ENCODE results near the gene GIT1. TPM values are rescaled to one million over a fixed set of nuclear protein-coding genes. Genes with fewer than 3 reads are reported as not detected.

GIT1 gene
- total and polyA plus RNA-seq, 2 of the 13 experiments (the other 11 are each of a cell fraction or from before 2014, with no cell fraction given) = 14.2 to 30.8 TPM

DNA sequence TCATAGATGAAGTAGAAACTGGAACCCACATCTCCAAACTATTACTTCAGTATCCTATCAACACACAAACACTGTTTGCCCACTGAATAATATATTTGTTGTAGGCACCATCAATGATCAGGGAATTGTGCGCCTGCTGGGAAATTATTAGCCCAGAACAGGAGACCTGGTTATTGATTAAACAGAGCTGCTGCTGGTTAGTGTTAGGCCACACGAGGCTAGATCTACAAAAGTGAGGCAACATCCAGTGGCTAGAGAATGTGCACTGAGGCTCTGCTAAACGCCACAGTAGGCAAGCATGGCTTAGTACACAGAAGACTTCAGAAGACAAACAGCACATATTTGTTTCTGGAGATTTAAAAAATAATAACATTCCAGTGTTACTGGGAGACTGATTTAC, 33.6 kb downstream of the GIT1 start (continued):
- TF ChIP-seq, protein P1, sequence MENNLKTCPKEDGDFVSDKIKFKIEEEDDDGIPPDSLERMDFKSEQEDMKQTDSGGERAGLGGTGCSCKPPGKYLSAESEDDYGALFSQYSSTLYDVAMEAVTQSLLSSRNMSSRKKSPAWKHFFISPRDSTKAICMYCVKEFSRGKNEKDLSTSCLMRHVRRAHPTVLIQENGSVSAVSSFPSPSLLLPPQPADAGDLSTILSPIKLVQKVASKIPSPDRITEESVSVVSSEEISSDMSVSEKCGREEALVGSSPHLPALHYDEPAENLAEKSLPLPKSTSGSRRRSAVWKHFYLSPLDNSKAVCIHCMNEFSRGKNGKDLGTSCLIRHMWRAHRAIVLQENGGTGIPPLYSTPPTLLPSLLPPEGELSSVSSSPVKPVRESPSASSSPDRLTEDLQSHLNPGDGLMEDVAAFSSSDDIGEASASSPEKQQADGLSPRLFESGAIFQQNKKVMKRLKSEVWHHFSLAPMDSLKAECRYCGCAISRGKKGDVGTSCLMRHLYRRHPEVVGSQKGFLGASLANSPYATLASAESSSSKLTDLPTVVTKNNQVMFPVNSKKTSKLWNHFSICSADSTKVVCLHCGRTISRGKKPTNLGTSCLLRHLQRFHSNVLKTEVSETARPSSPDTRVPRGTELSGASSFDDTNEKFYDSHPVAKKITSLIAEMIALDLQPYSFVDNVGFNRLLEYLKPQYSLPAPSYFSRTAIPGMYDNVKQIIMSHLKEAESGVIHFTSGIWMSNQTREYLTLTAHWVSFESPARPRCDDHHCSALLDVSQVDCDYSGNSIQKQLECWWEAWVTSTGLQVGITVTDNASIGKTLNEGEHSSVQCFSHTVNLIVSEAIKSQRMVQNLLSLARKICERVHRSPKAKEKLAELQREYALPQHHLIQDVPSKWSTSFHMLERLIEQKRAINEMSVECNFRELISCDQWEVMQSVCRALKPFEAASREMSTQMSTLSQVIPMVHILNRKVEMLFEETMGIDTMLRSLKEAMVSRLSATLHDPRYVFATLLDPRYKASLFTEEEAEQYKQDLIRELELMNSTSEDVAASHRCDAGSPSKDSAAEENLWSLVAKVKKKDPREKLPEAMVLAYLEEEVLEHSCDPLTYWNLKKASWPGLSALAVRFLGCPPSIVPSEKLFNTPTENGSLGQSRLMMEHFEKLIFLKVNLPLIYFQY (CRISPR knock-in tag; IDR thresholded peaks at IDR 0.05; ENCODE audit: borderline replicate concordance) = no peak
- TF ChIP-seq, protein P2, sequence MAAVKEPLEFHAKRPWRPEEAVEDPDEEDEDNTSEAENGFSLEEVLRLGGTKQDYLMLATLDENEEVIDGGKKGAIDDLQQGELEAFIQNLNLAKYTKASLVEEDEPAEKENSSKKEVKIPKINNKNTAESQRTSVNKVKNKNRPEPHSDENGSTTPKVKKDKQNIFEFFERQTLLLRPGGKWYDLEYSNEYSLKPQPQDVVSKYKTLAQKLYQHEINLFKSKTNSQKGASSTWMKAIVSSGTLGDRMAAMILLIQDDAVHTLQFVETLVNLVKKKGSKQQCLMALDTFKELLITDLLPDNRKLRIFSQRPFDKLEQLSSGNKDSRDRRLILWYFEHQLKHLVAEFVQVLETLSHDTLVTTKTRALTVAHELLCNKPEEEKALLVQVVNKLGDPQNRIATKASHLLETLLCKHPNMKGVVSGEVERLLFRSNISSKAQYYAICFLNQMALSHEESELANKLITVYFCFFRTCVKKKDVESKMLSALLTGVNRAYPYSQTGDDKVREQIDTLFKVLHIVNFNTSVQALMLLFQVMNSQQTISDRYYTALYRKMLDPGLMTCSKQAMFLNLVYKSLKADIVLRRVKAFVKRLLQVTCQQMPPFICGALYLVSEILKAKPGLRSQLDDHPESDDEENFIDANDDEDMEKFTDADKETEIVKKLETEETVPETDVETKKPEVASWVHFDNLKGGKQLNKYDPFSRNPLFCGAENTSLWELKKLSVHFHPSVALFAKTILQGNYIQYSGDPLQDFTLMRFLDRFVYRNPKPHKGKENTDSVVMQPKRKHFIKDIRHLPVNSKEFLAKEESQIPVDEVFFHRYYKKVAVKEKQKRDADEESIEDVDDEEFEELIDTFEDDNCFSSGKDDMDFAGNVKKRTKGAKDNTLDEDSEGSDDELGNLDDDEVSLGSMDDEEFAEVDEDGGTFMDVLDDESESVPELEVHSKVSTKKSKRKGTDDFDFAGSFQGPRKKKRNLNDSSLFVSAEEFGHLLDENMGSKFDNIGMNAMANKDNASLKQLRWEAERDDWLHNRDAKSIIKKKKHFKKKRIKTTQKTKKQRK (IDR thresholded peaks at IDR 0.05; ENCODE audit: low read length) = no peak
- TF ChIP-seq, protein P3, sequence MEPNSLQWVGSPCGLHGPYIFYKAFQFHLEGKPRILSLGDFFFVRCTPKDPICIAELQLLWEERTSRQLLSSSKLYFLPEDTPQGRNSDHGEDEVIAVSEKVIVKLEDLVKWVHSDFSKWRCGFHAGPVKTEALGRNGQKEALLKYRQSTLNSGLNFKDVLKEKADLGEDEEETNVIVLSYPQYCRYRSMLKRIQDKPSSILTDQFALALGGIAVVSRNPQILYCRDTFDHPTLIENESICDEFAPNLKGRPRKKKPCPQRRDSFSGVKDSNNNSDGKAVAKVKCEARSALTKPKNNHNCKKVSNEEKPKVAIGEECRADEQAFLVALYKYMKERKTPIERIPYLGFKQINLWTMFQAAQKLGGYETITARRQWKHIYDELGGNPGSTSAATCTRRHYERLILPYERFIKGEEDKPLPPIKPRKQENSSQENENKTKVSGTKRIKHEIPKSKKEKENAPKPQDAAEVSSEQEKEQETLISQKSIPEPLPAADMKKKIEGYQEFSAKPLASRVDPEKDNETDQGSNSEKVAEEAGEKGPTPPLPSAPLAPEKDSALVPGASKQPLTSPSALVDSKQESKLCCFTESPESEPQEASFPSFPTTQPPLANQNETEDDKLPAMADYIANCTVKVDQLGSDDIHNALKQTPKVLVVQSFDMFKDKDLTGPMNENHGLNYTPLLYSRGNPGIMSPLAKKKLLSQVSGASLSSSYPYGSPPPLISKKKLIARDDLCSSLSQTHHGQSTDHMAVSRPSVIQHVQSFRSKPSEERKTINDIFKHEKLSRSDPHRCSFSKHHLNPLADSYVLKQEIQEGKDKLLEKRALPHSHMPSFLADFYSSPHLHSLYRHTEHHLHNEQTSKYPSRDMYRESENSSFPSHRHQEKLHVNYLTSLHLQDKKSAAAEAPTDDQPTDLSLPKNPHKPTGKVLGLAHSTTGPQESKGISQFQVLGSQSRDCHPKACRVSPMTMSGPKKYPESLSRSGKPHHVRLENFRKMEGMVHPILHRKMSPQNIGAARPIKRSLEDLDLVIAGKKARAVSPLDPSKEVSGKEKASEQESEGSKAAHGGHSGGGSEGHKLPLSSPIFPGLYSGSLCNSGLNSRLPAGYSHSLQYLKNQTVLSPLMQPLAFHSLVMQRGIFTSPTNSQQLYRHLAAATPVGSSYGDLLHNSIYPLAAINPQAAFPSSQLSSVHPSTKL (CRISPR knock-in tag; IDR thresholded peaks at IDR 0.05) = peak; percentile 77
- TF ChIP-seq MED1 (CRISPR knock-in tag; IDR thresholded peaks at IDR 0.05) (peak; percentile 58; the same call in 1 of the 2 replicates), ZNF10 (CRISPR knock-in tag; IDR thresholded peaks at IDR 0.05; ENCODE audit: borderline replicate concordance, low read depth) (no peak), GPN1 (CRISPR knock-in tag; IDR thresholded peaks at IDR 0.05; ENCODE audit: borderline replicate concordance) (no peak), ZNF724P (CRISPR knock-in tag; IDR thresholded peaks at IDR 0.05; ENCODE audit: borderline replicate concordance) (no peak), ARNTL (CRISPR knock-in tag; IDR thresholded peaks at IDR 0.05) (peak; percentile 70; the same call in 1 of the 2 replicates), ZNF282 (IDR thresholded peaks at IDR 0.05; ENCODE audit: partially characterized antibody) (no peak), CBX2 (IDR thresholded peaks at IDR 0.05; ENCODE audit: low read depth, low read length) (no peak), CBX2 (CRISPR knock-in tag; IDR thresholded peaks at IDR 0.05; ENCODE audit: low read depth) (no peak), SMARCC2 (IDR thresholded peaks at IDR 0.05) (no peak)
- TF ChIP-seq, protein P4, sequence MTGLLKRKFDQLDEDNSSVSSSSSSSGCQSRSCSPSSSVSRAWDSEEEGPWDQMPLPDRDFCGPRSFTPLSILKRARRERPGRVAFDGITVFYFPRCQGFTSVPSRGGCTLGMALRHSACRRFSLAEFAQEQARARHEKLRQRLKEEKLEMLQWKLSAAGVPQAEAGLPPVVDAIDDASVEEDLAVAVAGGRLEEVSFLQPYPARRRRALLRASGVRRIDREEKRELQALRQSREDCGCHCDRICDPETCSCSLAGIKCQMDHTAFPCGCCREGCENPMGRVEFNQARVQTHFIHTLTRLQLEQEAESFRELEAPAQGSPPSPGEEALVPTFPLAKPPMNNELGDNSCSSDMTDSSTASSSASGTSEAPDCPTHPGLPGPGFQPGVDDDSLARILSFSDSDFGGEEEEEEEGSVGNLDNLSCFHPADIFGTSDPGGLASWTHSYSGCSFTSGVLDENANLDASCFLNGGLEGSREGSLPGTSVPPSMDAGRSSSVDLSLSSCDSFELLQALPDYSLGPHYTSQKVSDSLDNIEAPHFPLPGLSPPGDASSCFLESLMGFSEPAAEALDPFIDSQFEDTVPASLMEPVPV (CRISPR knock-in tag; IDR thresholded peaks at IDR 0.05) = no peak
- TF ChIP-seq, protein P5, sequence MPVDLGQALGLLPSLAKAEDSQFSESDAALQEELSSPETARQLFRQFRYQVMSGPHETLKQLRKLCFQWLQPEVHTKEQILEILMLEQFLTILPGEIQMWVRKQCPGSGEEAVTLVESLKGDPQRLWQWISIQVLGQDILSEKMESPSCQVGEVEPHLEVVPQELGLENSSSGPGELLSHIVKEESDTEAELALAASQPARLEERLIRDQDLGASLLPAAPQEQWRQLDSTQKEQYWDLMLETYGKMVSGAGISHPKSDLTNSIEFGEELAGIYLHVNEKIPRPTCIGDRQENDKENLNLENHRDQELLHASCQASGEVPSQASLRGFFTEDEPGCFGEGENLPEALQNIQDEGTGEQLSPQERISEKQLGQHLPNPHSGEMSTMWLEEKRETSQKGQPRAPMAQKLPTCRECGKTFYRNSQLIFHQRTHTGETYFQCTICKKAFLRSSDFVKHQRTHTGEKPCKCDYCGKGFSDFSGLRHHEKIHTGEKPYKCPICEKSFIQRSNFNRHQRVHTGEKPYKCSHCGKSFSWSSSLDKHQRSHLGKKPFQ (CRISPR knock-in tag; IDR thresholded peaks at IDR 0.05; ENCODE audit: insufficient replicate concordance) = no peak
- TF ChIP-seq, protein P6, sequence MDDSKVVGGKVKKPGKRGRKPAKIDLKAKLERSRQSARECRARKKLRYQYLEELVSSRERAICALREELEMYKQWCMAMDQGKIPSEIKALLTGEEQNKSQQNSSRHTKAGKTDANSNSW (CRISPR knock-in tag; IDR thresholded peaks at IDR 0.05; ENCODE audit: borderline replicate concordance) = no peak
